NCI-H526 (cell line): ENCODE results near the gene C20orf141.

Experiments
- DNase-seq, 2 experiments: peaks; one replicate each; lab custom pipeline; 2025; lab: John Stamatoyannopoulos, UW

C20orf141 gene

GRCh38 chr20:2846698-2847097 is 31.9 kb downstream of the C20orf141 start:
- DNase-seq: no peak

- no peak for DNase-seq
Measured at GRCh38 chr20:2847802-2848201, 33.0 kb downstream of the C20orf141 start.

GRCh38 chr20:2849529-2849928 is 34.7 kb downstream of the C20orf141 start:
- DNase-seq: no peak

GRCh38 chr20:2851086-2851485 is 36.3 kb downstream of the C20orf141 start:
- no peak for DNase-seq

- no peak for DNase-seq
Measured at GRCh38 chr20:2858591-2858990, 43.8 kb downstream of the C20orf141 start.

- no peak for DNase-seq
Measured at GRCh38 chr20:2859330-2860121, 44.7 kb downstream of the C20orf141 start.

GRCh38 chr20:2864626-2865025 is 49.8 kb downstream of the C20orf141 start:
- no peak for DNase-seq

- DNase-seq: no peak
Measured at GRCh38 chr20:2865101-2865500, 50.3 kb downstream of the C20orf141 start.
